ENCODE measurements around the gene THAP5.

DNA sequence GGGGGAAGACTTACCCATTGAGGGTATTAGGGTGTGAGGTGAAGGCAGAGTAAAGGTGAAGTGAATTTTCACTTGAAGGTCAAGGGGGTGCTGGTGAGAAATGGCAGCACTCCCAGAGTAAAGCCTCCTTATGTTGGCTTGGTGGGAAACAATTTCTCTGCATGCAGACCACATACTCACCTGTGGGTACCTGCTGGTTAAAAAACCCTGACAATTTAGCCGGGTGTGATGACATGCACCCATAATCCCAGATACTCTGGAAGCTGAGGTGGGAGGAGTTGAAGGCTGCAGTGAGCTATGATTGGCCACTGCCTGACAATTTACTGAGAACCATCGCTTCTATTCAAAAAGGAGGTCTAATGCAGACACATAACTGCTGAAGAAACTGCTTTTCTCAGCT is 5.7 kb upstream of the THAP5 start:
- TF ChIP-seq, protein P1, sequence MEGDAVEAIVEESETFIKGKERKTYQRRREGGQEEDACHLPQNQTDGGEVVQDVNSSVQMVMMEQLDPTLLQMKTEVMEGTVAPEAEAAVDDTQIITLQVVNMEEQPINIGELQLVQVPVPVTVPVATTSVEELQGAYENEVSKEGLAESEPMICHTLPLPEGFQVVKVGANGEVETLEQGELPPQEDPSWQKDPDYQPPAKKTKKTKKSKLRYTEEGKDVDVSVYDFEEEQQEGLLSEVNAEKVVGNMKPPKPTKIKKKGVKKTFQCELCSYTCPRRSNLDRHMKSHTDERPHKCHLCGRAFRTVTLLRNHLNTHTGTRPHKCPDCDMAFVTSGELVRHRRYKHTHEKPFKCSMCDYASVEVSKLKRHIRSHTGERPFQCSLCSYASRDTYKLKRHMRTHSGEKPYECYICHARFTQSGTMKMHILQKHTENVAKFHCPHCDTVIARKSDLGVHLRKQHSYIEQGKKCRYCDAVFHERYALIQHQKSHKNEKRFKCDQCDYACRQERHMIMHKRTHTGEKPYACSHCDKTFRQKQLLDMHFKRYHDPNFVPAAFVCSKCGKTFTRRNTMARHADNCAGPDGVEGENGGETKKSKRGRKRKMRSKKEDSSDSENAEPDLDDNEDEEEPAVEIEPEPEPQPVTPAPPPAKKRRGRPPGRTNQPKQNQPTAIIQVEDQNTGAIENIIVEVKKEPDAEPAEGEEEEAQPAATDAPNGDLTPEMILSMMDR (conservative IDR thresholded peaks at IDR 0.05; ENCODE audit: low read depth, low read length) = no peak
- TF ChIP-seq EZH2 (IDR thresholded peaks at IDR 0.05; ENCODE audit: borderline replicate concordance, low read depth, low read length, poor library complexity, severe bottlenecking) = no peak
